ENCODE results near the gene PHF14.

PHF14 gene

DNA sequence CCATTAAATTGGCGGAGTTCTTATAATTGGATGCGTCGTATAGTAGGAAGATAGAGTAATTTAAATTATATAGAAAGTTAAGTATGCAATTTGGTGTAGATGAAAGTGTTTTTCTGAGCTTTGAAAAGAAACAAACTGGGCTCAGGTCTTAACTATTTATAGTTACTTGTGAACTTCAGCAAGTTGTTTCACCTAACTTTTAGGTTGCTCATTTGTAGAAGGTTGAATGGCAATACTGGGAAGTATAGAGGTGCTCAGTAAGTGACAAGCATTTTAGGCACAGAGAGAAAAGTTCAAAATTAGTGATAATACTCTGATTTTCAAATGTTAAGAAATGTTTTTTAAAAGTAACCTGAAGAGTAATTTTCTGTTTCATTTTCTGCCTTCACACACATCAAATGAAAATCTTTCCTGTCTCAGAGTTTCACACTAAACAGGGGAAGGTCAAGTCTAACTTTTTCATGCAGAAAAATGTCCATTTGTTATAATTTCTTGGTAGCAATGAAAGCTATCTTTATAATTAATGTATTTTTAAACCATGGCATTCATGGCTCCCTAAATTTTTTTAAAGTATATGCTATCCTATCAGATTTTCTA is 146.5 kb downstream of the PHF14 start:
- no peak for DNase-seq

DNA sequence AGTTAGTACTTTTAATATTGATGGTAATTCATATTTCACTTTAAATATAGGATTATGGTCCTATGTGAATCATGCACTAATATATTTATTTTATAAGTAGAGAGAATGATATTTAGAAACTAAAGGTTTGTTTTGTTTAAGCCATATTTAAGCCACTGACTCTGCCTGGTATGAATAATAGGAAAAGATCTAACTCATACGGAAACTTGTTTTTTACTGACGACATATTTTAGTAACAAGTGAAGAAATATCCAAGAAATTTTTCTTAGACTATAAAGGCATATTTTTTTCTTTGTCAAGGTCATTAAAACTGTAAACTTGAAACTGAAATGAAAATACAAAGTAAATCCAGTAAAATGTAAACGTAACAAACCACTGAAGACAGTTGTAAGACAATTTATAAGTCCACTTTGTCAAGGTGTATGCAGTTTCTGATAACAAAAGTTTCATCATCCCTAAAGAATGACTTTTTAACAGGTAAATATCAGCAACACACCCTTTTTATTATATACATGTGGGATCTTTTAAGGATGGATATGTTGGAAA is 147.1 kb downstream of the PHF14 start:
- no peak for DNase-seq

DNA sequence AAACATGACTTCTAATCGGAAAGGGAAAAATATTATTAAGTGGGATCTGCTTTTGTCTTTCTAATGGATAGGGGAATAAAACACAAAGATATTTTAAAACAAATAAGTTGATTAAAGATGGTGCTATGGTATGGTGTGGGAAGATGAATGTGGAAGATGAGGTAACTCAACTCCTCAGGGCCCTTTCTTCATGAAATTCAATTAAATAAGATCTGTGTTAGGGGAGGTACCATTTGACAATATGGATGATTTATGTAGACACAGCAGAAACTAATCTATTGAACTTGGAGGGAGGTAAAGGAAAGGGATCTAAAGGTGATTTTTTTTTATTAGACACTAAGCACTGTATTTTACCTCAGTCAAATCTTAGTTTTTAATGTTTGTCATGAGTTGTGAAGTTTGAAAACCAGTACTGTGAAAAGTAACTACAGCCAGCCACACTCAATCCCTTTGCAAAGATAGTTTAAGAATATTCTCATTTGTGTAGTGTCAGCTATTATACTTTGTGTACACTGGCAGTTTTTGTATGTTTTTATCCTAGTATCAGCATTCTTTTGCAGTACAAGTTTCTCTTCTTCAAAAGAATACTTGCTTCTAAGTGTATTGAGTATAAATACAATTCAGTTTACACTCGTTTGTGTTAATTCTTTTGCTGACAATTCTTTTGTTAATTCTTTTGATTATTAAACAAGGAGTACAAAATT is 151.3 kb downstream of the PHF14 start:
- DNase-seq, result no peak

DNA sequence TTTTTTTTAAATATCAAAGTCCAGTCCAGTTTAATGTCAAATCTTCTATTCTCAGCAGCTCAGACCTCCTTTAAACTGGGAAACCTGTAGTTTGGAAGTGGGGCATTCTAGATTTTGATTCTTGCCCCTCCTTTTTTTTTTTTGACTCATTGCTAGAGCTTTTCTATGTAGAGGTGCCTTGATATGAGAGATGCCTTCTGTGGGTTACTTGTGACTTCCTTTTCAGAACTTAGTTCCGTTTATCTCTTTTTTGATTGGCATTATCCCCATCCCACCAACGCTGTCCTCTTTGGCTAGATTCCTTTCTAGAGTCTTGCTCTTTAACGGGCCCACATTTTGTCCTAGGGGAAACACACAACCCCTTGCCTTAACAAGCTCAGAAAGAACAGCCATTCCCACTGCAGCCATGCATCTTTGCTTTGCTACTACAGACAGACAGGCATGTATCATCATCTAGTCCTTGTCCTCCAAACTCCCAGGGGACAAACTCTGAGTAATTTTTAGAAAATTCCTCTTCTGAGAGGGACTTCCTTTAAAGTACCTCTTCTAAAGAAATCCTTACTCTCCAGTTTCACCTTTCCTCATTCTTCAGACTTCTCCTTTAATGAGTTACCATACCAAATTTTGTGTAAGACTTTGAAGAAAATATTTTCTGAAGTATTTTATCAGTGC is 153.6 kb downstream of the PHF14 start:
- DNase-seq, result no peak

DNA sequence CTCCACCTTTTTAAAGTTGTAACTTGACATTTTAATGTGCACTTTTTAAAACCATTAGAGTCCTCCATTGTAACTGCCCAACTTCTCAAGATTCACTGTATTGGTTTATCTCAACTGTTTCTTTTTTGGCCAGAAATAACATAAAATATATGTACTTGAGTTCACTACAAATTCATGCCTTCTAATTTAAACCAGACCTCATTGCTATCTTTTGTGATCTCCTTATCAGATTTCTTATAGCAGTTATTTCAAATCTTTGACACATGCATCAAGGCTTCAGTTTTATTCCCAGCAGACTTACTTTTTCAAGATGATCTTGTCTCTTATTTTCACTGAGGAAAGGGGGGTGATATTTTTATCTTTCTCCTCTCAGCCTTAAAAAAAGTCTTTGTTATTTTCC is 154.3 kb downstream of the PHF14 start:
- DNase-seq, result no peak

DNA sequence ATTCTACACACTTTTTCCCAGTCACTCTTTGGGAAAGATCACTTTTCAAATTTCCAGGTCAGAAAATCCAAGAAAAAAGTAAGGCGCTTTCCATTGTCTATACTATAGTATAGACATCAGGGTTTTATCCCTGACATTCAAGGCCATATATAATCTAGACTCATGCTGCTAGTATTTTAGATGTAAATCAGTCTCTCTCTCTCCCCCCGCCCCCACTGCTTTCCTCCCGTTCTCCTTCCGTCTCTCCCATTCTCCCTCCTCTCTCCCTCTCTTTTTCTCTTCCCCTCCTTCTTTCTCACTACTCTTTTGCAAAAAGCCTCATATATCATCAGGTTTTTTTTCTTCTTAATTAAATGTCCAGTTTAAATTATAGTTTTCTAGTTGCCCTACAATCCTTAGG is 154.8 kb downstream of the PHF14 start:
- DNase-seq, result no peak

DNA sequence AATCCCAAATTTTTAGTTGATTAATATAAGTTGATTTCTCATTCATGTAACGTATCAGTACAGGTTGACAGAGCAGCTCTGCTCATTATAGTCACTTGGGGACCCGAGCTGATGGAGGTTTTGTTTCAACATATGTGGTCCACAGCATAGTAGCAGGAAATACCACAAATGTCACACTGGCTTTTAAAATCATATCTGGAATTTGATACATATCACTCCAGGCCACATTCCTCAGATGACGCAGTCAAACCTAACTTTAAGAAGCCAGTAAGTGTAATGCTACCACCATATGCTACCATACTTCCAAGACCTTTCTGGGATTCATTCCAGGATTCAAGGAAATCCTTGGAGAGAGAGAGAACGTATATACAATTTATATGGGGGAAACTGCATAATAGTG is 156.3 kb downstream of the PHF14 start:
- no peak for DNase-seq

DNA sequence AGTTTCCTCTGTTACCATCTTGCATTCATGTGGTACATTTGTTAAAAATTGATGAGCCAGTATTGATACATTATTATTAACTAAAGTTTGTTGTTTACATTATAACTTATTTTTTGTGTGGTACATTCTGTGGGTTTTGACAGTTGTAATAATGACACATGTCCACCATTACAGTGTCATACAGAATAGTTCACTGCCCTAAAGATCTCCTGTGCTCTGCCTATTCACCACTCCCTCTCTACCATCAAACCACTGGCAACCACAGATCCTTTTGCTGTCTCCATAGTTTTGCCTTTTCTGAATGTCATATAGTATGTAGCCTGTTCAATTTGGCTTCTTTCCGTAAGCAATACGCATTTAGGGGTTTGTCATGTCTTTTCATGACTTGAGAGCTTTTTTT is 156.9 kb downstream of the PHF14 start:
- DNase-seq, result no peak

DNA sequence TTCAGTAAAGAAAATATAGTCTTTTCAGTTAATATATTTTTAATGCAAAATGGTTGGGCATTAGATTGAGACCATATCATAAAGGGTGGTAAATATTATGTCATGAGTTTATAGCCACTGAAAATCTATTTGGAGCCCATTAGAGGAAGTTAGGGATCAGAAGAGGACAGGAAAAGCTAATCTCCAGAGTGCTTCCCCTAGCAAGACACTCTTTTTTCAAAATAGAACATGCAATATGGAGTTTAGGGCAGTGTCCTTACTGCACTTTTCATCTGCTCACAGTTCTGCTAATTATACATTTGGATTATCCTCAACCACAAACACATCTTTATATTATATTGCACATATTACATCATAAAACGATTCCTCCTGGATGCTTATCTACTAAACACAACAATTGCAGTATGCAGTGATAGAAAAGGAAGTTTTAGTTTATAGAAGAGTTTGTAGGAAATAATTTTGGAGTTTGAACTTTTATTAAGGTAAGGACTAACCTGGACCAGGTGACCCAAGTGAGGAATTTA is 159.8 kb downstream of the PHF14 start:
- no peak for DNase-seq

DNA sequence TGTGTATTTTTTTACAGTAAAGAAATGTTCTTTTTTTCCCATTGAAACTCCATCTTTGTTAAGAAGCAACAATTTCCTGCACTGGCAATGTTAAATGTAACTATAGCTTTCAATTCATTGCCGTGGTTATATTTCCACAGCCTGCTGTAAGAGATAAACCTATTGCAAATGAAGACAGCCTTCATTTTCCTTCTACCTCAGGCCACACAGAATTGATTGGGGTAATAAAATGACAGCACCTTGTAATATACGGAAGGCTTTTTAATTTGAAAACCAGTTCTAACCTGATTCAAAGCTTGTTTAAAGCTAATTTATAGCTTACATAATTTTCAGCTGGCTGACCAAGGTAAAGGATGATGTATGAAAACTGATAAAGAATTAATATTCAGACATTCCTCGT is 161.9 kb downstream of the PHF14 start:
- no peak for DNase-seq

DNA sequence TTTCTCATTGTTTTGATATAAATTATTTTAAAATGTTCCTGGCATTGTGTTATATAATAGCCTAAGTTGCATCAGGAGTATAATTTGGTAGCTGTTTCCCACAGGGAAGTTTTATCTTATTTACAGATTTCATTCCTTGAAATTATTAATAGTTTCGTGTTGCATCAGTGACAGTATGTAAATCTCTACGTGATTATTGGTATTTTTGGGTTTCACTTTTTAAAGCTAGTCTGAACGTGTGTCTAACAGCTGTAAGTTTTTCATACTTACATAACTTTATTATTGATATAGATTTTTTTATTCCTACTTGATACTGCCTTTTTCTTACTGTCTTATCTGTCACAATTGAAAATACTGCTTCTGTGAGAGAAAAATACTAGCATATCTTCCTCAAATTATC is 167.9 kb downstream of the PHF14 start:
- no peak for DNase-seq

DNA sequence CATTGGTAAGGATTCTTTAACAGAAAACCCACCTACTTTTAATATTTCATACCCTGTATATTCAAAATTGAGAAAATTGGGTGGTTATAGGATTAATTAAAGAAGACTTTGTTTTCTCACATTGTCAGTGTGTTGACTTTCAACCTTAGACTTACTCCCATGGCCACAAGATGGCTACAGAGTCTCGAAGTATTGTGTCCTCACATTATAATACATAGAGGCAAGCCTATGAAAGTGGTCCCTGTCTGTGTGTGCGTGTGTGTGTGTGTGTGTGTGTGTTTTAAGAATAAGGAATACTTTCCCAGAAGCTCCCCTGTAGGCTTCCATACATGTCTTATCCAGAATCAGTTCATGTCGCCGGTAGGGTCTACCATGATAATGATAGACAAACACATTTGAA is 180.0 kb downstream of the PHF14 start:
- no peak for DNase-seq

DNA sequence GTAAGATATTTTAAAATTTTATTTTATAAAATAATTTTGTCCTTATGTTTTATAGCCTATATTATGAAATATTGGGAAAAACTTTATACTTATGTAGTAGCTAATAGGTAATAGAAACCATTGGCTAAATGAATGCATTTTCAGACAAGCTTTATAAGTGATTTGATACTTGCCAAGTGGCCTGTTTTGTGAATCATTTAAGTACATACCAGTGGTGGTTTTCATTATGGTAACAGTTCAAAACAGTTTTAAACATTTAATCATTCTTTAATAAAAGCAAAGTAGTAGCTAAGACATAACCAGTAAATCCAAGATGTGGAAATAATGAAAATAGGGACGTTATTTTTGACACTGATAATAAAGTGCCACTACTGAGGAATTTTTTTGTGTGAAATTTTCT is 182.2 kb downstream of the PHF14 start:
- DNase-seq, result no peak

DNA sequence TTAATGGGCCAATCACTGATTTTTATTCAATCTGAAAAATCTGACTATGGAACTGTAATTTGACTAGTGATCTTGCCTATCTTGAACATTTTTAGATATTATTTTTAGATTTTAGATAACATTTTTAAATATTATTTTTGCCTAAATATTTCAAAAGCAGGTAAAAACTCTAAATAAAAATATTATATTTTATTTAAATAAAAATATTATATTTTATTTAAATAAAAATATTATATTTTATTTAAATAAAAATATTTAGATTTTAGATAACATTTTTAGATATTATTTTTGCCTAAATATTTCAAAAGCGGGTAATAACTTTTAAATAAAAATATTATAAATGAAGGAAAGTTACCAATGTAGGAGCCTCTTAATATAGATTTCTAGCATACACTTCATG is 187.8 kb downstream of the PHF14 start:
- no peak for DNase-seq

DNA sequence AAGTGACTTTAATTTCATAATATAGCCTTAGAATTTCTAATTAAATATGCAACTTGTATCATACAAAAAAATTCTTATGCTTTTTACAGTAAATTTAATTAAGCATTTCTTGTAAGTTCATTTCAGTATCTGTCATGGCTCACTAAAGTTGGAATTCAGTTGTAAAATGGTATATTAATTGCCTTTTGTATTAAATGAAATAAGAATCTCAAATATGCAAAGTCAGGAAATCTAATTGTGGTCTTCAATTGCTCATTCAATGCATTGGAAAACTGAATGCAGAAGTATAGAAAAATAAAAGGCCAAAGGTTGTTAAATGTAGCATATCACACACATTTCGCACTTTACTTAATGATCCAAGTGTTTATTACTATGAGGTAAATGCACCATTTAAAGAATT is 189.5 kb downstream of the PHF14 start:
- DNase-seq, result no peak

DNA sequence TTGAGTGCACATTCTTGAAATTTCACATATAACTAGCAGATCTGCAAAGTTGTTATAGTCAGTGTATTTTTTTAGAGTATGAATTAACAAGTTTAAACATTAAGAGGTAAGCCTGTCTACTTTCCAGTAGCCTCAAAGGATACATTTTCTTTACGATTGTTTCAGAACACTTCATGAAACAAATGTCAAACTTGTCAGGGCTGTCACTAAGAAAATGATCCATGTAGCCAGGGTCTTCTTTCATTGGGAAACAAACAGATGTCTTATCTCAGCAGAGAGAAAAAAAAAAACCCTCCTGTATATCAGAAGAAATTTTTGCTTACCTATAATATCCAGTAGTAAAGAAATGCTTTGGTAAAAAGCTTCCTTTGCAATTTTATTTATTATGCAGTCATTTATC is 192.4 kb downstream of the PHF14 start:
- no peak for DNase-seq

DNA sequence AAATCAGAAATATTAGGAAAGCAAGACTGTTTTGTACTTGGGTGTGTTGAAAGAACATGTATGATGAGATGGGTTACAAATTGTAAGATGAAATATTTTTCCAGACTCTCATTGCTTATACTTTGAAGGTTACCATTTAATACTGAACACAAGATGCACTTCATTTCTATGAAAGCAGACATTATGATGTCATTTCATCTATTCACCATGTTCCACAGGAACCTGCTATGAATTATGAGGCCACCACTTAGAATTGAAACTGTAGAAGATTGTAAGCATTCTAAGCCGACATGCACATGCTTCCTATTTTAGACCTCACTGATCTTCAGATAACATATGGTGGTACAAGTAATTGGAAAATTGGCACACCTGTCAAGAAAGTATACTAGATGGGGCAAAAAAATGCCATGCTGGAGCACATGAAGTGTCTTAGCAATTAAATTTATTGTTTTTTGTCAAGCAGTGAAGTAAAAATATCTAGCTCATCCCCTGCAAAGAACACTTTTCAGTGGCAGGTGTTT is 195.0 kb downstream of the PHF14 start:
- DNase-seq, result peak; percentile 10

DNA sequence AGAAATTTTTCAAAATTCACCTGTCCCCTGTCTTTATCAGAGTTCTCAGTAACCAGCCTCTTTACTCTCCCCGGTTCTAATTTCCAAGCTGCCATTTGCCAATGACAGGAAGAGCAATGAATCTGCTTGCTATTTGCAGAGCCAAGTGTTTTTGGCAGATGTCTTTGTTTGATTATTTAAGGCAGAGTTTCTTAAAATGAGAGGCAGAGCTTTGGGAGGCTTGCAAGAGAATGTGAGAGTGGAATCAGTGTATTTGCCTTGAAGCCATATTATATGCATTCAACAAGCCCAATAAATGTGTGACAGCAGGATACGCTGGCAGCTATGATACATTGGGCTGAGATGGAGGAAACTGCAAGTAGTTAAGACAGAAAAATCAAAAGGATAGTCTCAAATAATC is 196.5 kb downstream of the PHF14 start:
- DNase-seq, result peak; percentile 14

DNA sequence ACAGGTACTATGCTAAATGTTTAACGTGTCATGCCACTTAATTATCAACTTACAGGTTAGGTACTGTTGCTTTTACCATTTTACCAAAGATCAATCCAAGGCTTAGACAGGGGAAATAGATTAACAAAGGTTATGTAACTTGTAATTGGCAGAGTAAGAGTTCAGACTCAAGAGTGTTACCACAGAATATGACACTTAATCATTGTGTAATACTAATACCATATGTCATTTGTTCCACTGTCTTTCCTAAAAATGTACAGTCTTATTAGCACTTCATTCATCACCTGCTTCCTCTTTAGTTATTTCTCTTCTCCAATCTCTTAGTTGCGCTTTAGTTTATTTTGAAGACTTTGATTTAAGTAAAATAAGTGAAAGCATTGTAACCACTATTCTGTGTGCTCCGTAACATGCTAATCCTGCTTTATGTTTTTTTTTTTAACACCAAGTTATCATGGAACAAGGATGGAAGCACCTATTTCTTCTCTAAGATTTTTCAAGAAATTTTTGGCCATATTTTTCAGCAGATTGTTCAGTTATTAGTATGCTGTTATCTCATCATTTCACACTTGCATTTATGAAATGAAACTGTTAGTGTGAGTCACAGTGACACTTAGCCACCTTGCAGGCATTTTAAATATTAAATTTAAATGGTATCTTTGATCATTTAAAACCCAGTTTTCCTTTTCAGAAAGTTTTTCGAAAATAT is 197.3 kb downstream of the PHF14 start:
- no peak for DNase-seq

DNA sequence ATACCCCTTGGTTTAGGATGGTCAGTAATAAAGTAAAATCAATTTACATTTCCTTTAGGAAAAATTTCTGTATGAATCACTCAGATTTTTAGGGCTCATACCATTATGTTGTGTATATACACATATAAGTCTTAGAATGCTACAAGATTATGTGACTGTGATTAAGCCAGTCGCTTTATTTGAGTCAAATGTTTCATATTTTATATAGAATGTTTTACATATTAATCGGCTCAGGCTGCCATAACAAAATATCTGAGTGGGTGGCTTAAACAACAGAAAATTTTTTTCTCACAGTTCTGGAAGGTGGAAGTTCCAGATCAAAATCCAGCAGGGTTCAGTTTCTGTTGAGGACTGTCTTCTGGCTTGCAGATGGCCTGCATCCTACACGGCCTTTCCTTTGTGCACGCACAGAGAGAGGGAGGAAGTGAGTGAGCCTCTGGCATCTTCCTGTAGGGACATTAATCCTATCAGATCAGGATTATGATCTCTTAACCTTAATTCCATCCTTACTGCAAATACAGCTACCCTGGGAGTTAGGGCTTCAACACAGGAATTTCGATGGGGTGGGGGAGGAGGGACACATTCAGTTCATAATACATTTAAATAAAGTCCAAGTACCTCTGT is 198.0 kb downstream of the PHF14 start:
- no peak for DNase-seq

DNA sequence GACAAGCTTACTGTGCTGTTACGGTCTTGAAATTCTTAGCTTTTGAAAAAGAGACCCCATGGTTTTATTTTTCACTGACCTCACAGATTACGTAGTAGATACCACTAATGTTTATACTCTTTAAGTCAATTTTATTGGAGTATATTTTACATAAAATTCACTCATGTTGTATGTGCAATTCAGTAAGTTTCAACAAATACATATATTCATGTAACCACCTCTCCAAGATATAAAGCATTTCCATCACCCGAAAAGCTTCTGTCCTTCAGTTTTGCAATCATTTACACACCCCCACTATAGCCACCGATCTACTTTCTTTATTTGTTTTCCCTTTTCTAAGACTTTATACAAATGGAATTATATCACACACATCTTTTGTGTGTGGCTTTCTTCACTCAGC is 199.2 kb downstream of the PHF14 start:
- no peak for DNase-seq

DNA sequence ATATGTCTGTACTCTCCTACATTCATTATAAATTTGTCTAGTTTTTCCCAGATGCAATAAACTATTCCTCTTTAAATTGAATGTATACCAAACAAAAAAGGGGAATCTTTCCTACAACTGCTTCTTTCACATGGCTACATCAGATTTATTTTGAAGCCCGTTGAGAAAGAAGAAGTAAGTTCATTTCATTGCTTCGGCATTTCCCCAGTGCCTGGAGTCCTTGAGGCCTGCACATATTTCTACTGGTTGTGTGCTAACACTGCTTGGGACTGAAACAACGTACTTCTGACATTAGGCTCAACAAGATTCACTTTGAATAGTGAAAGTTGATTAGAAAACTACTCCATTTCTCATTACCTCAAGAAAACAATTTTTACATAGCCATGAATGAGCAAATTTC is 201.7 kb downstream of the PHF14 start:
- DNase-seq, result peak; percentile 32

DNA sequence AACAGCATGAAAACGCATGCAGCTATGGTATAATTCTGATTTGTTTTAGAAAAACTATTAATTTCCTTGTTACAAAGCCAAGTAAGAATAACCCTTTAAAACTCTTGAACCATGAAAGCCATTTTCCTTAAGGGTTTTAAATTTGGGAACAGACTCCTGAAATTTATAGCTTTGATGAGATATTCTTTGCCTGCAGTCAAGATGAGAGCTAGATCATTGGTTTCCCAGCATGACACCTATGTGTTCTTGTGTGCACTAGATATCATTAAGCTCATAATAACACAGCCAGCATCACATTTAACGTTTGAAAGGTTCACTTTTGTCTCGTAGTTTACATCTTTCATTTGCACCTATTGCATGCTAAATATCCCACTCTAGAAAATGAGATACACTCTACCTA is 202.2 kb downstream of the PHF14 start:
- DNase-seq, result peak; percentile 59
